ENCODE data around the gene DTD2.
"Not testable (repeated sequence)": the region's sequence is repeated elsewhere in the genome, so short reads cannot be mapped to it uniquely, and the experiment has no call there.

The DTD2 gene

DNA sequence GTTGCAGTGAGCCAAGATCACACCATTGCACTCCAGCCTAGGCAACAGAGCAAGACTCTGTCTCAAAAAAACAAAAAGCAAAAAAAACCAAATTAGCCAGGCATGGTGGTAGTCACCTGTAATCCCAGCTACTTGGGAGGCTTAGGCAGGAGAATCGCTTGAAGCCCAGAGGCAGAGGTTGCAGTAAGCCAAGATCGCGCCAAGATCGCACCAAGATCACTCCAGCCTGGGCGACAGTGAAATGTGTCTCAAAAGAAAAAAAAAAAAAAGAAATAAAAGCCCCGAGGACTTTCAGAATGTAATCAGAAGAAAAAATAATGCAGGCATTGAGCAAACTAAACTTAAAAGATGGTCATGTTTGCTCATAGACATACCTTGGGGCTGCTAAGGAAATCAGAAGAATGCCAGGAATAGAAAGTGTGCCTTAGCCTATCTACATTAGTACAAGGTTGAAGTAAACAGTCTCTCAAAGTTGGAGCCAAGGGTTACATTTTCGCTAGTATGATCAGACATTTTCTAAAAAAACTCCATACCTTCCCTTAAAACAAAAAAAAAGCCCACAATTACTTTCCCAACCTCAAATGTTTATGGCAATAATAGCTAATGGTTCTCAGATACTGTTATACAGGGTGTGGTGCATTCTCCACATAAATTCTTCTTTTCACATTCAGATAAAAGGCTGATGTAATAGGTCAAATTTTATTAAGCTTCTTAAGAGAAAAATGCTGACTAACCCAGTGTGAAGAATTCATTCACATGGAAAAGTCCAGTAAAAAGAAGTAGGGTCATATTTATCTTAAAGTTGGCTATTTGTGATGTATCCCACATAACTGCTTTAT is 15.8 kb downstream of the DTD2 start:
- peak; percentile 72 for DNase-seq

DNA sequence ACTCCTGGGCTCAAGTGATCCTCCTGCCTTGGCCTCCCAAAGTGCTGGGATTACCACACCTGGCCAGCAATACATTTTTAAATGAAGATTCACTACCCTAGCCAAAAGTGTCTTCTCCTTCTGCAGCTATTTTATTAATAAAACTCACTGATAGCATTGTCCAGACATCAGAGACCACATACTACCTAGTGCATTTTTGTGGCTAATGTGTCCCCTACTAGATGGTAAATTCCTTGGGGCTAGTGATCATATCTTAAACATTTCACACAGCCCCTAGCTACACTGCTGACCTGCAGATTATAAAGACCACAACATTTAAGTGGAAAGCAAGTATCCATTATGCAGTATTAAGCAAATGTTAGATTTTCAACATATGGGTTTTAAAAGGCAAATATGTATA is 17.0 kb downstream of the DTD2 start:
- DNase-seq: peak; percentile 22

GRCh38 chr14:31439561-31439960 is 17.7 kb downstream of the DTD2 start:
- DNase-seq: no peak

DNA sequence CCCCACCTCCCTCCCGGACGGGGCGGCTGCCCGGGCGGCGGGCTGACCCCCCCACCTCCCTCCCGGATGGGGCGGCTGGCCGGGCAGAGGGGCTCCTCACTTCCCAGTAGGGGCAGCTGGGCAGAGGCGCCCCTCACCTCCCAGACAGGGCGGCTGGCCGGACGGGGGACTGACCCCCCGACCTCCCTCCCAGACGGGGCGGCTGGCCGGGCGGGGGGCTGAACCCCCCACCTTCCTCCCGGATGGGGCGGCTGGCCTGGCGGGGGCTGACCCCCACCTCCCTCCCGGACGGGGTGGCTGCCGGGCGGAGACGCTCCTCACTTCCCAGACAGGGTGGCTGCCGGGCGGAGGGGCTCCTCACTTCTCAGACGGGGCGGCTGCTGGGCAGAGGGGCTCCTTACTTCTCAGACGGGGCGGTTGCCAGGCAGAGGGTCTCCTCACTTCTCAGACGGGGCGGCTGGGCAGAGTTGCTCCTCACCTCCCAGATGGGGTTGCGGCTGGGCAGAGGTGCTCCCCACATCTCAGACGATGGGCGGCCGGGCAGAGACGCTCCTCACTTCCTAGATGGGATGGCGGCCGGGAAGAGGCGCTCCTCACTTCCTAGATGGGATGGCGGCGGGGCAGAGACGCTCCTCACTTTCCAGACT is 20.1 kb downstream of the DTD2 start:
- not testable (repeated sequence) for DNase-seq

DNA sequence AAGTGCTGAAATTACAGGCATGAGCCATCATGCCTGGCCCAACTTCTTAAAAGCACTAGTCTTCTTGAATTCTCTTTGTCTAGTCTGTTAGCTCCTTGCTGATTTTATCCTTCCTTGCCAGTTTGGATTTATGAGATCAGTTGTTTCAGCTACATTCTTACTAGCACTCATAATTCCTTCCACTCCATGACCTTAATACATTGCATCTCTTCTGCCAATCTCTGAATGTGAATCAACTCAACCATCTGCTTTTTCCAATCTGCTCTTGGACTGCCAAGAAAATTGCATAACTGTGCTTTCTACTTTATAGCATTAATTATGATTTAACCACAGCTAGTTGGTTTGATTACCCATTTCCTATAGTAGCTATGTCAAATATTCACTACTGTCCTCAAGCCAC is 22.0 kb downstream of the DTD2 start:
- peak; percentile 88 for DNase-seq

DNA sequence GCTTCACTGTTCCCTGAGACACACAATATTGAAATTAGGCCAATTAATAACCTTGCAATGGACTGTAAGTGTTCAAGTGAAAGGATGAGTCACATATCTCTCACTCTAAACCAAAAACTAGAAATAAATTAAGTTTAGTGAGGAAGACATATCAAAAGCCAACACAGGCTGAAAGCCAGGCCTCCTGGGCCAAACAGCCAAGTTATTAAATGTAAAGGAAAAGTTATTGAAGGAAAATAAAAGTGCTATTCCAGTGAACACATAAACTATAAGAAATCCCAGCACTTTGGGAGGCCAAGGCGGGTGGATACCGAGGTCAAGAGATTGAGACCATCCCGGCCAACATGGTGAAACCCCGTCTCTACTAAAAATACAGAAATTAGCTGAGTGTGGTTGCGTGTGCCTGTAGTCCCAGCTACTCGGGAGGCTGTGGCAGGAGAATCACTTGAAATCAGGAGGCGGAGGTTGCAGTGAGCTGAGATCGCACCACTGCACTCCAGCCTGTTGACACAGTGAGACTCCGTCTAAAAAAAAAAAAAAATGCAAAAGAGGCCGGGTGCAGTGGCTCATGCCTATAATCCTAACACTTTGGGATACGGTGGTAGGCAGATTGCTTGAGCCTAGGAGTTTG is 26.6 kb downstream of the DTD2 start:
- peak; percentile 28 for DNase-seq

- no peak for DNase-seq
These were observed 27.5 kb downstream of the DTD2 start for GRCh38 chr14:31429791-31430190.

DNA sequence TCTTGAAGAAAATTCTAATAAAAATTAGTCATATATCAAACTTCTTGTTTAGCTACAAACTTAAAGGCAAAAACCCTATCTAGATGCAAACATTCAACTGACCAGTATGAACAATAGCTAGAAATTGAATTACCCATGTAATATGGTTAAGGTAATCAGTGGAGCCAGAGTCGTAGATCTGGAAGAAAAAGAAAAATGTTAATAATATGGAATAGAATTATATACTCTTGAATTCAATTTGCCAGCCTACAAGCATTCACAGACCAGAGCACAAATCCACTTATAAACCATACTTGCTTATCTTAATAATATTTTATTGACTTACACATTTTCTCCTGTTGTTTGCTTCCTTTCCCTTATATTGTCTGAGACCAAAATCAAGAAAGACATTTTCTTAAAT is 29.3 kb downstream of the DTD2 start:
- no peak for DNase-seq

- DNase-seq: no peak
These were observed 30.6 kb downstream of the DTD2 start for GRCh38 chr14:31426663-31427062.

DNA sequence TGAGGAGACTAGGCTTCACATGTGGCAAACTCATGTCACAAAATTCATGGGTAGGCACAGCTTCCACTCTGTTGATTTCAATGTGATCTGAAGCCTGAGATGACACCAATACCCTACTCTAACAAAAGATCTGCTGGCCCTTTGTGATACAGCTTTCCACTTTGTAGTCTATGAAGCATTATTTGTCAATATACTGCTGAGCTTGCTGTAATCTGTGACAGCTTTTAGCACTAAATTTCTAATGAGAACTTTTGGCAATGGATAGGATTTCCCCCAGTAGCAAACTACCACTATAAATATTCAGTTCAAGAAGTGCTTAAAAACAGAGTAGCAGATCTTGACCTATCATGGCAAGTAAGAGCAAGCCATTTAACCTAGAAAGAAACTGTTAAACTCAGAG is 31.4 kb downstream of the DTD2 start:
- DNase-seq: no peak

DNA sequence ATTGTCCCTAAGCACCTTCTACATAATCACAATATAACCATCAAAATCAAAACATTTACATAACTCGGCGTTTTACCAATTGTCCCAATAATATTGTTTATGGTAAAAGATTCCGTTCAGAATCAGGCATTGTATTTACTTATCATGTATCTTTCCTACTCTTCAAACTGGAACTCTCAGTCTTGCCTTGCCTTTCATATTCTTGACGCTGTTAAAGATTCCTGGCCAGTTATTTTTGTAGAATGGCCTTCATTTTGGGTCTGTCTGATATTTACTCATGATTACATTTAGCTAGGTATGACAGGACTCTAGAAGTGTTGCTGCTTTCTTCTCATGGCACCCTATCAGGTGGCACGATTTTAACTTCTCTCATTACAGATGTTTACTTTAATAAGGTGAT is 36.1 kb downstream of the DTD2 start:
- DNase-seq: no peak

DNA sequence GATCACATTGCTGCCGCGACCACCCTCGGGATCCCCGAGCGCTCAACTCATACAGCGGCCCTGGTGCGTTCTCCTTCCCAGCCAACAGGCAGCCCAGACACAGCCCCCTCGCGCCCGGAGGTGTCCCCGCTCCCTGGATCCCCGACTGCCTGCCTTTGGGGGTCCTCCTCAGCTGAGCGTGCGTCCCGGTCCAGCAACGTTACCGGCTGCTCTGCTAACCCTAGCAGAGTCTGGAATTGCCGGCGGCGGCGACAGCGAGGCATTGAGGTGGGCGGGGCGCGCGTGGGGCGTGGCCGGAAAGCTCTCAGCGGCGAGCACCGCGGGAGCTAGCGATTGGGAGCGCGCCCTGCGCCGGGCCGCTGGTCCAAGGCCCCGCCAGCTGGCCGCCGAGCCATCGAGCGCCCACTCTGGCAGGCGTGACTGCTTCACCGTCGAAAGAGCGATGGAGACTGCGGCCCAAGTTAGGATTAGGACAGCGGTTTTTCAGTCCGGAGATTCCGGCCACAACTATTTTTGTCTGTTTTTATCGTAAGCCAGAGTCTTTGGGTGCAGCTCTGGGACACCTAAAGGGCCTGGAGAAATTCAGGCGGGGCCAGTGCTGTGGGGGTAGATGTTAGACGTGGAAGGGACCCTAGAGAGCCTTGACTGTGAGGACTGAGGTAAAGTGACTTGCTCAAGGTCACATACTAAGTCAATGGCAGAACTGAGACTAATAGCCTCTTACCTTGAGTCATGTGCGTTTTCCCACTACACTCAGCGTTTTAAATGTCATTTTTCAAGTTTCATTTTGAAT is 36.8 kb downstream of the DTD2 start, which contains the start of gene HEATR5A:
Gene HEATR5A (minus strand): TSS at position 232 of the 793 bp plus-strand sequence. CDS start 17,575 bp downstream, outside the sequence.
- peak; percentile 96 for DNase-seq

DNA sequence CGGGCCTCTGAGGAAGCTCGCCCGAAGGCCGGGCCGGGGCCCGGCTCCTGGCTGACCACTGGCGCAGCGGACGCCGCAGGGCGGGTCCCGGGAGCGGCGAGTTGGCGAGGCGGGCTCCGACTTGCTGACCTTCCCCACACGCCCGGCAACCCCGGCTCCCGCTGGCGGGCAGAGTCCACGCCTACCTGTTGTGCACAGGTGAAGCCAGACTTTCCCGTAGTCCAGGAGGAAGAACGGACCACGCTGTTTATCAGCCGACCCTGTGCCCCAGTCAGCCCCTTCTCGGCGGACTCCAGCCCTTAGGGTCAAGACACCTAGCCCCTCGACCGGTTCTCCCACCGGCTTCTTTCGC is 37.4 kb downstream of the DTD2 start:
- peak; percentile 25 for DNase-seq

GRCh38 chr14:31419179-31419966 is 37.9 kb downstream of the DTD2 start:
- DNase-seq: no peak

DNA sequence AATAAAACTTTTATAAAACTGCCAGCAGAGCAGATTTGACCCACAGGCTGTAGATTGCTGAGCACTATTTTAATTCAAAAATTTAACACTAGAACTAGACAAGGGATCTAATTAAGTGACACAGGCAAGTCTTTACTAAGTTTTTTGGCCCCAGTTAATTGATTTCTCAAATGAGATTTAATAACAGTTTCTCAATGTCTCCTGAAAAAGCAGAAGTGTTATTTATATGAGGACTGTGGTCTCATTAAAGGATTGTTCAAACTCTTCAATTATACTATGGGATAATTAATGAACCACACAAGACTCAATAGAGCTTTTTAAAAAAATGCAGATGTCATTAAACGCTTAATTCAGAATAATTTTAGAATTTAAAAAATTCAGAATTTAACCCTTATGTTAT is 38.9 kb downstream of the DTD2 start:
- no peak for DNase-seq

DNA sequence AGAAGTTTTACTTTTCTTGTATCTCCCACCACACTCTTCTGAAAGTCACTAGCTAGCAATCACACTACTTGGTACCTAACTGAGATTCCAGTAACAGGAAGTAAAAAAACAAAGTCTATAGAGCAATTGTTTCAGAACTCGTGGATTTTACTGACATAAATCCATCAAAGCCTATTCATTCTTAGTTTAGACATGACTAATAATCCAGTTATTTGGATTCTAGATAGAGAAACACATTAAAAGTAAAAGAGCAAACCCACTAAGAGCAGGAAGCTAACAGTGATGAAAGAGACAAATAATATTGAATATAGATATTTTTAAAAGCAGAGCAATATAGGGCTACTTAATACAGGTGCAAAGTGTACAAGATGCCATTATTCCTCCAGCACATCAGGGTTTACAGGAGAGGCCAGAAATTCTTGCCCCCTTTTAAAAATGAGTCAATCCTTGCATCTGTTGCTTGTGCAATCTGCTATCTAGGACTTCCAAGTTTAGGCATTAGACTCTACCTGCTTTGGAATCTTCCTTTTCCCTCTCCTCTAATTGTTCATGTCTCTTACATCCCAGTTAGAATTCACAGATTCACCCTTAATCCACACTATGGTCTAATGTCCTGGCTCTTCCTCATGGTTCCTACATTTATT is 43.0 kb downstream of the DTD2 start:
- peak; percentile 13 for DNase-seq

- DNase-seq: peak; percentile 15
These were observed 46.0 kb downstream of the DTD2 start for GRCh38 chr14:31411218-31411727.

- no peak for DNase-seq
These were observed 47.2 kb downstream of the DTD2 start for GRCh38 chr14:31410048-31410650.

- DNase-seq: no peak
These were observed 48.9 kb downstream of the DTD2 start for GRCh38 chr14:31408421-31408820.

DNA sequence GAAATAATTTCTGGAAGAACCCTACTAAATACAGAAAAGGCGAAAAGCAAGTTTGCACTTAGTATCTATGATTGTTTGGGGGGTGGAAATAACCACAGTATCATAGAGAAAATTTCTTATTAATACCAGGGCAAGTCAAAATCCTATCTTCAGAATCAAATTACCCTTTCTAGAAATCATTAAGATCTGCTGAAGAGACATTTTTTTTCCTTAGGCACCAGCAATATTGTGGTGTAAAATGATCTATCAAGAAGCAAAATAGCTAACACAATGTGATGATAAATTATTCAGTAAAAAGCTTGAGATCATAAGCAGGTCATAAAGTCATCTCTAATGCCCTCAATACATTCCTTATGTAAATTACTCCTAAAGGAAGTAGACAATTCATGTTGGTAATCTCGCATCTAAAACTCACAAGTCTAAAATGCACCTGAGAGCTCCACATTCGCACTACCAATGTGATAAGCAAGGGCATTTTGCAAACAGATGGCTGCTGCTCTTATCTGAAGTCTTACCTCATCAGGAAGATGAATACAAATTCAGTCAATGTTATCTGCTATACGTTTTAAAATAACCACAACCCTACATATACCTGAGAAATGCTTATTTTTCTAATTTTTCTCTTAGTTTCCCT is 51.6 kb downstream of the DTD2 start:
- no peak for DNase-seq
